SIG-M5 treated with dmso at 0.1 percent for 504 hours (cell line): ENCODE measurements around the gene SETD3.
A peak's percentile ranks its signal among the peaks of the same experiment; 100 is the strongest.

Source experiments
- DNase-seq: peaks from one replicate; lab custom pipeline; 2025; ENCODE audit not compliant: unreplicated experiment; lab: John Stamatoyannopoulos, UW

SETD3 gene

GRCh38 chr14:99497894-99498293 lies 17.2 kb upstream of the SETD3 start:
- DNase-seq, result no peak

- DNase-seq, result no peak
Measured at GRCh38 chr14:99497341-99497740, 16.7 kb upstream of the SETD3 start.

- DNase-seq, result no peak
Measured at GRCh38 chr14:99484106-99484505, 3.4 kb upstream of the SETD3 start.

DNA sequence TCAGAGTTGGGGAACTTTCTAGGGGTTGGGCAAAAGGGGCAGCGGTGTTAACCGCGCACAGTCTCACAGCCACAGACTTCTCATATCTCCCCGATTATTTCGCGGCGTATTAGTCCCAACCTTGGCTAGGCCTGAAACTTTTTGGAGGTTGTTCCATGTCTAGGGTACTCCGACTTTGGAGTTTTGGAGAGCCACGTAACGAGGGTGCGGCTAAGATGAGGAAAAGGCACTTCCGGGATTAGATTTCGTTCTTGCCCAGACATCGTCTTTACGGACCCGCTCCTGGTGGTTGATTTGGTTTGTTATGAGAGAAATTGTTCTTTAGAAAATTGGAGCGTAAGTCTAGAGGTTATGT lies 1.1 kb upstream of the SETD3 start:
- peak; percentile 38 for DNase-seq

DNA sequence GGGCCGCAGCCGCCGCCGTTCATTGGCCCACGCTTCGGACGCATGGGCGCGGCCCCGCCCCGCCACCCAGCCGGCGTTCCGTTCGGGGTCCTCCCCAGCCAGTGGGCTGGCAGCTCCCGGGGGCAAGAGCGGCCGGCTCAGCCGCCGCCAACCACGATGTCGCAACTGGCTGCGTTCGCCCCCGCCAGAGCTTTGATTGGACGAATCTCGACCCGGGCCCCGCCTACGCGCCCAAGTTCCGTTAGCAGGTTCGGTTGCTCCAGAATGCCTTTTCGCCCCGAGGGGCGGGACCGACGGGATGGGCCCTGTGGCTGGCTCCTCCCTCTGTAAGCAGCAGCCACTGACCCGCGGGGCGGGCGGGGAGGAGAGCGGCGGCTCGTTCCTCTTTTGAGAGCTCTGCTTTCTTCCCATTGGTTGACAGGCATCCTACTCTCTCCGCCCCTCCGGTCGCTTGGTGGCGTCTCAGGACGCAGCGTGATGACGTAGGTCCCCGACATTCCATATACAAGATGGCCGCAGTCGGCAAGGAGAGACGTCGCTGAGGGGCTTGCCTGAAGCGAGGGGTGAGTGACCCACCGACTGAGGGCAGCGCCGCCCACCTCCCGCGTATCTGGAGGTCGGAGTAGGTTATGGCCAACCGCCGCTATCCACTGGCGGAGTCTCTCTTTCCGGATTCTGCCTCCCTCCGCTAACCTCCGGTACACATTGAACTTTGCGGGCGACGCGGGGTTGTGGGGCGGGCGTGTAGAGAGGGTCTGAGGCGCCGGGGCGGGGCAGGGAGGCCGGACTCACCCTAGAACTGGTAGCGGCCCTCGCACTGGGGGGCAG lies 472 bp upstream of the SETD3 start, which contains the start of gene CCNK:
CCNK (plus strand) TSS at position 493 of the 828 bp plus-strand sequence. CDS start 11,269 bp downstream, outside the sequence.
- peak; percentile 99 for DNase-seq

DNA sequence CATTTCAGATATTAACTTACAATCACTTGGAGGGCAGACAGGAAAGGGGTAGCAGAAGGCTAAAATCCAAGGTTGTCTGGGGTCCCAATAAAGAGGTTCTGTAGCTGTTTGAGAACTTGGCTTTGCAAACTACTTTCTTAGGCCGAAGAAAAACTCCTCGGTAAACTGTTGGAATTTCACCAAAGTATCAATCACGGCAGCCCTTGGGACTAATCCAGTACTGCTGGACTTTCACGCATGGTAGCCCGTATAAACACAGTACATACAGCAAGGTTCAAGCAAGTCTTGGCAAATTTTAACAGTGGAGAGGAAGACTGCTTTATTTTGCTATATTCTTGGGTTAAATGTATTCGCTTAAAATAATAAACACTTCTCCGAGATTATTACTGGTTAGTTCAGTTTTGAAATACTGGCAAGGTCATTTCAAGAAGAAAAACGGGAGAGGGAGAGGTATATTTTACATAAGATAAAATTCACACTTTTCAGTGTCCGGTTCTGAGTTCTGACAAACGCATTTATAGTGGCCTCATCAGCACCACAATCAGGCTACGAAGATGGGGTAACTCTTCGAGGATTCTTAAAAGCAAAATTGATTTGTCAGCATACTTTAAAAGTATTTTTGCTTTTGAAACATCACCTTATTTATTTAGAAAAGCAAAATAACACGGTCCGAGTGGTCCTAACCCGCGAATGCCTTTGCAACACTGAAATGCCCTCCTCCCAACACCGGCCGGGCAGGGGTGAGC lies 1.3 kb downstream of the SETD3 start:
- DNase-seq, result no peak

DNA sequence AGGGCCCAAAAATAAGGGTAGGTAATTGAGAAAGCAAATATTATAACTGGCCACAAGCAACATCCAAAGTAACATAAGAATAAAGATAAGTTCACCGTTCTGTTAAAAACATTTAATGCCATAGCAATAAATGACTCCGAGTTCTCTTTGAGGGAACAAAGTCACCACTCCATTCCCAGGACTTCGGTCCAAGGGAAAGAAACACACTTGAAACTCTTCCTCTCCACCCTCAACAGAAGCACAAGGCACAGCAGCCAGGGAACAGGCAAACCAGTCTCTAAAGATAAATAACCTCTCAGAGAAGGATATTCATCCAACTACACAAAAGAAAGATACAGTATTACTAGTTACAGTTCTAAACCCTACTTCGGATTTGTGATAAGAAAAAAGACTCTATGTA lies 2.5 kb downstream of the SETD3 start:
- DNase-seq, result no peak

DNA sequence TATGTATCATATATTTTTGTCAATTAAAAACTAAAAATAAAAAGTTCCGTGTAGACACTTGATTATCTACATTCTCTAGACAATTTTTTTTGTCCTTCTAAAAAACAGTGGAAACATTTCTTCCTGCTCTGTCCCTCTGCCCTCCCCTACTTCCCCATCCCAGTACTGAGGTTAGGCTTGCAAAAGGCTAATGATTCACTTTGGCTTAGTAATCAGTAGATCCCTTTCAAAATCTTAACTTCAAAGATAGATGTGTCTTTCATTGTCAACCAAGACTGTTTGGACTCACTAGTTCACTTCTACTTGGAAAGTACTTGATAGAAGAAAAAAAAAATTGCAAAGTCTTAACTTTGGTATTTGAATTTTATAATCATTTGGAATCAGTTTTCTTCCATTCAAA lies 3.8 kb downstream of the SETD3 start:
- peak; percentile 79 for DNase-seq

DNA sequence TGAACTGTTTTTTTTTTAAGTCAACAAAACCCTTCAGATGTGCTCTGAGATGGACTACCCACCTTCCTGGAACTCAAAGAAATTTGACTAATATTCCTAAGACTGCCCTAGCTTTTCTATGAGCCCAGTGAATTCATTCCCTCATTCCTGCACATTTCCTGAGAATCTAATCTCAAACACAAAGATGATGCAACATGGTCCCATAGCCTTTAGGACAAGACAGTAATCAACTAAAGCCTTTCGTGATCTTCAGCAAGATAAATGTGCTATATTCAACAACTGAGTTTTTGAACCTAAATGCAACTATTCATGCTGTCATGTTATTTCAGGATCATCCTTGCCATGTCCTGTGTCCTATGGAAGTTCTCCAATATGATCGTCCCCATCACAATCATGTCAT lies 5.0 kb downstream of the SETD3 start:
- DNase-seq, result no peak

- peak; percentile 8 for DNase-seq
Measured at GRCh38 chr14:99475179-99475578, 5.5 kb downstream of the SETD3 start.

DNA sequence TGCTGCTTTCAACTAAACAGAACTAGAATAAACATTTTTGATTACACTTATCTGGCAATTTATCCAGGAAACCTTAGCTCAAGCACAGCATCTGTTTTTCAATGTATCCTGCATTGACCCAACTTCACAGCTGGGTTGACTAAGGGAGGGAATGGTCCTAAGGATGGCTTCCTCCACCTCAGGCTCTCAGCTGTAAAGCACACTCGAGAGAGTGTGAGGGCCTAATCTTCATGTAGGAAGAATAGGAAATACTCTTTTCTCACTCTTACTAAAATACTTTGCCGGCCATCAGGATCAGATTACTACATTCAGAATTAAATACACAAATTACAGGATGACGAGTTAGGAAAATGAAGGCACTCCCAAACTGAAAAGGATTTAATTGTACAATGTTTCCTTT lies 7.2 kb downstream of the SETD3 start:
- DNase-seq, result no peak

- no peak for DNase-seq
Measured at GRCh38 chr14:99472937-99473336, 7.7 kb downstream of the SETD3 start.

- DNase-seq, result no peak
Measured at GRCh38 chr14:99471731-99472130, 8.9 kb downstream of the SETD3 start.

DNA sequence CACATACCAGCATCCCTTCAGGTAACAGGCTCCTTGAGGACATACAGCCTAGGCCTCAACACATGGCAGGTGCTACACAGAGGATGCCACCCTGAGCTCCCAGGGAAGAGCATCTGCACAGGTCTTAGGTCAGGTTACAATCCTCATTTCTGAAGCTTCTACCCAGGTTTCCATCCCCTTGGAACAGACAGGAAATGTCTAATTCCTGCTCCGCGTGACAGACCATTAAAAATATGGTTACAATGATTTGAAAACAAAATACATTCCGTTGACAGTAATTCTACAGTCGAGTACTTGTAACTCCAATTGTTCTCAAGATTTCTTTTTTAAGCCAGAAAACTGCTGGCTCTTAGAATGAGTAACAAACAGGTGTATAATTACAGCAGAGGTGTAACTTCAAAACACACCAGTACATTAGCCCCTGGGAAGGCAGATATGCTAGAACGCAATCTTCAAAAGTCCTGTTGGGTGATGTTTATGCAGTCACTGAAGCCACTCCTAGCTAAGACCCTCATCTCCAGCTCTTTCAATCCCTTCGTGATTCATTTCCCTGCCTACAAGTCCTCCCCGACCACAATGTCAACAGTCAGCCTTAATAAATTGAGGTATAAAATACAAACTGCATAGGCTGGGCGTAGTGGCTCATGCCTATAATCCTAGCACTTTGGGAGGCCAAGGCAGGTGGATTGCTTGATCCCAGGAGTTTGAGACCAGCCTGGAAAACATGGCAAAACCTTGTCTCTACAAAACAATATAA lies 11.6 kb downstream of the SETD3 start:
- no peak for DNase-seq

DNA sequence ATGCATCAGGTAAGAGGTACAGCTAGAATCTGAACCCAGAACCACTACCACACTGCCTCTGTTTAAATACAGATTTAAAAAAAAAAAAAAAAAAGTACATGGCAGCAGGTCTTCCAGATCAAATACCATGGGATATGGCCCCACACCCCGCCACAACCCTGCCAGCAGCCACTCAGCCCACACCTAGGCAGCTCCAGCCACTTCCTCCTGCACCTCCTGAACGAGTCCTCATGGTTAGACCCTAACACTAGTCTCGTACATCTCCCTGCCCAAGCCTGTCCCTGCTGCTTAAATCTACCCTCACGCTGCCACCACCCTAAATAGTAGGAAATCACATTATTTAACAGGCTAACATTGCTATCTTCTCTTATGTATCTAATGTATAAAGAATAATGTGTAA lies 12.6 kb downstream of the SETD3 start:
- no peak for DNase-seq

DNA sequence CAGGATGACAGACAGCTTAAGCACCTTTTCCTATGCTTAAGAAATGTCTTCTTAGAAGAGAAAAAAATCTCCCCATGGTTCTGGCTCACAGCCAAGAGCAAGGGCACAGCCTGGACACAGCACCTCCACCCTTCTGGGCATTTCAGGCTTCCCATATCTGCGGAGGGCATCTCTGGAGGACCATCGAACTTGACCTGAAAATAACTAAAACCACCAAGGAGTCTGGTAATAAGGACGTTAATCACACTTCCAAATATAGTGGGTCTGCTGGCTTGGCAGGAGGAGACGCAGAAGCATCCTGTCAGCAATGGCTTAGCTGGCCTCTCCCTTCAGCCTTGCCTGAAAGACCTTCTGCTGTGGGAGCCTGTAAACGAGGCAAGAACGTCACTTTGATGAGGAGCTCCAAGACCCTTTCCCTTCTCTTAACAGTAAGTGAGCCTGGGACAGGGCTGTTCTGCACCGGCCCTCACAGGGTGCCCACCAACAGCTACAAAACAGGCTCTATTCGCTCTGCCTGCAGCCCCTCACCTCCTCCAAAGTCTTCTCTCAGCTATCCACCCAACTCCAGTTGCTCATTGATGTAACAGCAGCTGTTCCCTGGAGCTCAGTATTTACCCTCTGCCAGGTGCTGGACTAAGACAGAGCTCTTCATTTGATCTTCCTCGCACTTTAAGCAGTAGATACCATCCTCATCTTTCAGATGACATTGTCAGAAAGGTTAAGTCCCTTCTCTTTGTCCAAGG lies 13.2 kb downstream of the SETD3 start:
- no peak for DNase-seq

DNA sequence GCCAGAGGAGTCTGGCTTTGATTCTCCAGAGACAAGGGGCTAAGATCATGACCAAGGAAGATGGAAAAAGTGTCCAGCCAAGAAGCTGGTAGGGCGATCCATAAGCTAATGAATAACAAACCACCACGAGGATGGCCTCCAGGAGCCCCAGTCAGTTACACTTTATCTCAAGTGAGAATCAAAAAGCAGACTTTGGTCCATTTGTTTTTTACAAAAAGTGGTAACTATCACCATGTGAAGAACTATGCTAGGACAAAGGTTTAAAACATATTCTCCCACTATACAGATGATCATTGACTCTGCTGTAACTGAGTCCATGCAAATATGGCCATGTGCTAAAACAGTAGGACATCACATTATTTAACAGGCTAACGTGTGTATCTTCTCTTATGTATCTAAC lies 13.9 kb downstream of the SETD3 start:
- DNase-seq, result no peak

DNA sequence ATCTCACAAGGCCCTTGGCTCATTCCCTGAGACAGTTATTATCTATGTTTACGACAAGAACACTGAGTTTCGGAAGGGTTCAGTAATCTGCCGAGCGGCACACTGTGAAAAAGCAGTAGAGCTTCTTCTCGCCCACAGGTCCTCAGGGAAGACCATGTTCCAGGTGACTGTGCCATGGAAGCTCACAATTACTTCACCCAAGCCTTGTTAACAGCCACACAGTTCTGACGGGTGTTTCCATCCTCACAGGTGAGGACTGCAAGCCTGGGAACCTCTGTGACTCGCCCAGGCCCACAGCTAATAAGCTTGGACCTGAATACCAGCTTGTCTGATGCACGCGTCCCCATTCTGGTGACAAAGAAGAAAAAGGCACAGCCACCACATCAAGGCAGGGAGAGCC lies 15.4 kb downstream of the SETD3 start:
- no peak for DNase-seq

GRCh38 chr14:99463974-99464373 lies 16.7 kb downstream of the SETD3 start:
- DNase-seq, result no peak

DNA sequence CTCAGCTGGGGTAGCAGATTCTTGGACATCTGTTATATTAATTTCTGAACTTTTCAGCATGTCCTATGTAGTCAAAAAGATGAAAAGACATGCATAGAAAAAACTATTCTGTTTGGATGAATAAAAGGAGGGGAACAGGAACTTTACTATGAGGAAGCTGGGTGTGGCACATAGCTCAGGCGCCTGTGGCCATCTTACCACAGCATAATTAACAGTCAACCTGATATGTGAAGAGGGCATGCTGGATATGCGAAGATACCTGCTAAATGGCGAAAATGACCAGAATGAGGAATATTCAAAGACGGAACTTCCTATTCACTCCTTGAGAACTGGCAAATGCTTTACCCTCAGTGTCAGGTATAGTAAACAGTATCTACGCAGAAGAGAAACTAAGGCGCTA lies 18.4 kb downstream of the SETD3 start:
- no peak for DNase-seq
